LNCAP (cell line): Measurements from ENCODE around the gene POLR2E.
A peak's percentile ranks its signal among the peaks of the same experiment; 100 is the strongest.

Source experiments
- TF ChIP-seq, protein P1 (sequence below): fragments of 450-650 bp; IDR thresholded peaks from 2 replicates; pipeline ENCODE4 v1.5.1; 2017; ENCODE audit warnings: mild to moderate bottlenecking

The POLR2E gene

DNA sequence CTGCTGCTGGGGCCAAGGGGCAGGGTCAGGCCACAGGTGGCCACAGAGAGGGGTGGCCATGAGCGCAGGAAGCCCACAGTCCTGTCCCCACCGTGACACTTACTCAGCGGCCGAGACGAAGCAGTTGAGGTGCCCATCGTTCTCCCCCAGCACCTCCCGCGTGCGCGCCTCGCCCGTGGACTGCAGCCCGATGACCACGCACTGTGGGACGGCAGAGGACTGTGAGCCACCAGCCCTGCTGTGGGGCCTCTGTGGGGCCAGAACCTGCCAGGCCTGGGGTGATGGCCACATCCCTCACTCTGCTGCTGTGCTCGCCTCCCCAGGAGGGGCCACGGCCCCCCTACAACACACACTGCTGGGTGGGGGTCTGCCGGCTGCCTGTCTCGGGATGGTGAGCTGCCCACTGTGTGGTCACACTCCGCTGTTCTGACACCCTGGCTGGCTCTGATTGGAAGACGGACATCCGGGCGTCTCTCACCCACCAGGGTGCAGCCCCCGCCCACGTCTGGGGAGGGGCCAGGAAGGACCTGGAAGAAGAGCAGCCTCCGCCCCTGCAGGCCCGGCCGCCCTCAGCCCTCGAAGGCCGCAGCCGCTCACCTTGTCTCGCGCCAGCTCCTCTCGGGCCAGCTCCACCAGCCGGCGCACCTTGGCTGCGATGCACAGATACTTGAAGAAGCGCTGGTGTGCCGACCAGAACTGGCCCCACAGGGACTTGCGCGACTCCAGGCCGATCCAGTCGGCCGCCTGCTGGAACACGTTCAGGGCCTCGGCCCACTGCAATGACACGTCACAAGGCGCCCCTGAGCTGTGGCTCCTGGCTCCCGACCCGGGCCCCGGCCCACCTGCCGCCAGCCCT, 21.8 kb upstream of the POLR2E start:
- TF ChIP-seq, protein P1, sequence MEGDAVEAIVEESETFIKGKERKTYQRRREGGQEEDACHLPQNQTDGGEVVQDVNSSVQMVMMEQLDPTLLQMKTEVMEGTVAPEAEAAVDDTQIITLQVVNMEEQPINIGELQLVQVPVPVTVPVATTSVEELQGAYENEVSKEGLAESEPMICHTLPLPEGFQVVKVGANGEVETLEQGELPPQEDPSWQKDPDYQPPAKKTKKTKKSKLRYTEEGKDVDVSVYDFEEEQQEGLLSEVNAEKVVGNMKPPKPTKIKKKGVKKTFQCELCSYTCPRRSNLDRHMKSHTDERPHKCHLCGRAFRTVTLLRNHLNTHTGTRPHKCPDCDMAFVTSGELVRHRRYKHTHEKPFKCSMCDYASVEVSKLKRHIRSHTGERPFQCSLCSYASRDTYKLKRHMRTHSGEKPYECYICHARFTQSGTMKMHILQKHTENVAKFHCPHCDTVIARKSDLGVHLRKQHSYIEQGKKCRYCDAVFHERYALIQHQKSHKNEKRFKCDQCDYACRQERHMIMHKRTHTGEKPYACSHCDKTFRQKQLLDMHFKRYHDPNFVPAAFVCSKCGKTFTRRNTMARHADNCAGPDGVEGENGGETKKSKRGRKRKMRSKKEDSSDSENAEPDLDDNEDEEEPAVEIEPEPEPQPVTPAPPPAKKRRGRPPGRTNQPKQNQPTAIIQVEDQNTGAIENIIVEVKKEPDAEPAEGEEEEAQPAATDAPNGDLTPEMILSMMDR: no peak

DNA sequence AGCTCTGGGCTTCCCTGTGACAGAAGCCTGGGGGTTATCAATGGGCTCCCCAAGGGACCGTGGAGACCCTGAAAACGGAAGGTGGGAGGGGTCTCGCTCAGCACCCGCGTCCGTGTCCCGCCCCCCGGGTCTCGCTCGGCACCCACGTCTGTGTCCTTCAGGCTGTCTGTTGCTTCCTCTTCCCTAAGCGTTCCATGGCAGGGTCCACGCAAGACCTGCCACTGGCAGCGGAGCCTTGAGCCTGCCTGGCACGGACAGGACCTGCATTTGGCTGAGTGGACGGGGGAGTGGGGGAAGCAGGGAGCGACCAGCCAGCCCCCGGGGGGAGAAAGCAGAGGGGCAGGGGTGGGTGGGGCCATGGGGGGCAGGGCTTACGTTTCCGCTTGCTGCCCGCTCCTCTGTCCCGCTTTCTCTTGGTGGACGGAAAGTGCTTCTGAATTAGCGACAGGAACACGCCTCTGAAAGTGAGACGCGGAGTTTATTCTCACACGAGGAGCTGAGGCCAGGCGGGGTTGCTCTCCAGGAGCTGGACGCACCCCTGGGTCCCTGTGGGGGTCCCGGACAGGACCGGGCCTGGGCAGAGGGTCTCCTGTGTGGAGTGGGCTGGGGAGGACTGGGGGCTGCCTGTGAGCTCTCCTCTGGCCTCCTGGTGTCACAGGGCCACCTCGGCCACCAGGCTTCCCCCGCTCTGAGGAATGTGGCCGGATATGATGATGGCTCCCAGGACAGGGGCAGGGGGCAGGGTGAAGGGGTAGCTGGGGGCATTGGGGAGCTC, 20.7 kb upstream of the POLR2E start:
- TF ChIP-seq, protein P1: no peak

GRCh38 chr19:1113986-1114483, 18.9 kb upstream of the POLR2E start:
- TF ChIP-seq, protein P1: no peak

DNA sequence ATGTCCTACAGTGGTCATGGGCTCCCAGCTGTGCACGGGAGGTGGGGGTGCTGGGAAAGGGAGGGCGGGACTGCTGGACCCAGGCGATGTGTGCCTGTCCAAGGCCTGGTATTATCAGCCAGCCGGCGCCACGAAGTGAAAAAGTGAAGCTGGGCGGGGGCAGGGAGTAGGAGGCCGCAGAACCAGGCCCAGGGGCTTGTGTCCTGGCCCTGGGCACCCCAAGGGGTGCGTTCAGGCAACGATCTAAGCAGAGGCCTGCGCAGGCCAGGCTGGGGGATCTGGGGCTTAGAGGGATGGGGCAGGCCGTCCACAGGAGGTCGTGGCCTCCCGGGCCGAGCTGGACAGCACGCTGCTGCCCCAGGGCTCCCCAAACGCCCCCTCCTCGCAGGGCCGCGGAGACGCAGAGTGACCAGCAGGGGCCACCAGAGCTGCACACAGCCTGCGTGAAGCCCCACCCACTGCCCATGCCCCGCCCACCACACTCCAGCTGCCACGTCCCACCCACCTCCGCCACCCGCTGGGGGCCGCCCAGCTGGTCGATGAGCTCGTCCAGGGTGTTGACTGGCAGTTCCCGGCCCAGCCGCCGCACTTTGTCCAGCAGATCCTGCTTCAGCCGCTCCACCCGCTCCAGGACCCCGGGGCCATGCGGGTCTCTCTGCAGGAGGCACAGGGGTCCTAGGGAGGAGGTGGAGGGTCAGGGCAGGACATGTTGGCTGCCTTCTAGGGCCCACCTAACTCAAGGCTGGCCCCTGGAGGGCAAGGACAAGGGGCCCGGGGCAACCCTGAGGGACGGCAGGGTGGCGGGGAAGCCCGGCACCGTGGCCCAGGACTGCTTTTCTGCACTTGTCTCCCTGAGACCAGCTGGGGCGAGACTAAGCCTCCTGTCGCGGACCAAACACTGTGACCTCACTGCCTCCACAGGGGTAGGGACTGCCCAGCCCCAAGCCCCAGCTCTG, 18.1 kb upstream of the POLR2E start:
- TF ChIP-seq, protein P1: peak; percentile 90

DNA sequence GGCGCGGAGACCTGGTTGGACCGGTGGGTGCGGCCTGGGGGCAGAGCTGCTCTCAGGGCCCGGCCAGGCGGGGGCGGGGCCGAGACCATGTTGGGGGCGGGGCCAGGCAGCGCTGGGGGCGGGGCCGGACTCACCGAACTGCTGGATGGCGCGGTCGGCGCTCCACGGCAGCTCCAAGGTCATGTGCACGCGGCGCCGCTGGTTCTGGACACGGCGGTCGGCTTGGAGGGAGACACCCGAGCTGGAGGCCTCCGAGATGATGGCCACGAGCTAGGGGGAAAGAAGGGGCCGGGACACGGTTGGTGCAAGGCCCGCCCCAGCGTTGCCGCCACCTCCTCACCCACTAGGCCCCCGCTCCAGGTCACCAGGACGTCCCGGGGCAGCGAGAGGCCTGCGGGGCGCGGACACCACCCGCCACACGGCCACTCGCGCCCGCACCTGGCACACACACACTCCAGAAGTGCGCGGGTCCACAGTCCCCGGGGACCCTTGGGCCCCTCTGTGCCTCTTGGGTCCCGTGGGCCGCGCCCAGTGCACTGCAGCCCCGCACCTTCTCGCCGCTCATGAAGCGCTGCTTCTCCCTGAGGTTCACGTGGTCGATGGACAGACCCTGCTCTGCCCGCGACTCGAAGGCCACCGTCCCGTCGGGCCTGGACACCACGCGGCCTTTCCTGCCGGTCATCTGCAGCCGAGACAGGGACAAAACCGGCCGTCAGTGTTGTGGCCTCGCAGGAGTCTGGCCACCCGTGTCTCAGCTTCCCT, 17.3 kb upstream of the POLR2E start:
- TF ChIP-seq, protein P1: no peak

GRCh38 chr19:1111641-1112267, 16.6 kb upstream of the POLR2E start:
- TF ChIP-seq, protein P1: no peak
